Breast epithelium (tissue), 4 donors: ENCODE results near the gene MAST4. TPM values are rescaled to one million over a fixed set of nuclear protein-coding genes. Genes with fewer than 3 reads are reported as not detected.
"Not testable (repeated sequence)": the region's sequence is repeated elsewhere in the genome, so short reads cannot be mapped to it uniquely, and the experiment has no call there.

ENCODE experiments used
- DNase-seq, 2 donors: peaks; one replicate each; pipeline ENCODE4 v3.0.0-alpha.2; 2019; ENCODE audit warnings: low spot score in 2 of 2
- H3K27ac ChIP-seq, 2 donors: fragments of 200-600 bp; sonication (generic) in 1 of 2; one replicate each; pipeline ENCODE4 v1.5.1; 2016 to 2019; ENCODE audit warnings: mild to moderate bottlenecking in 1 of 2
- H3K27me3 ChIP-seq, 2 donors: fragments of 200-600 bp; sonication (generic) in 1 of 2; one replicate each; pipeline versions ENCODE4 v1.5.1 to v1.6.0; 2017 to 2019; ENCODE audit warnings: control low read depth in 1 of 2, mild to moderate bottlenecking in 1 of 2
- H3K36me3 ChIP-seq: fragments of 200-600 bp; one replicate; pipeline ENCODE4 v1.5.1; 2019
- H3K4me1 ChIP-seq, 2 donors: fragments of 200-600 bp; sonication (generic); one replicate each; pipeline ENCODE4 v1.5.1; 2016 to 2019; ENCODE audit warnings: control low read depth in 1 of 2
- H3K4me3 ChIP-seq, 3 donors: fragments of 200-600 bp; sonication (generic); 1 replicate in 2 of 3; 2 replicates in 1 of 3; pipeline ENCODE4 v1.5.1; 2016 to 2019; ENCODE audit warnings: mild to moderate bottlenecking in 3 of 3, moderate library complexity in 2 of 3
- H3K9me3 ChIP-seq, 2 donors: fragments of 200-600 bp; sonication (generic) in 1 of 2; one replicate each; pipeline ENCODE4 v1.5.1; 2016 to 2019; ENCODE audit warnings: control low read depth in 1 of 2
- POLR2A ChIP-seq: fragments of 450-650 bp; IDR thresholded peaks from one replicate; pipeline ENCODE4 v1.6.1; 2016; ENCODE audit warnings: antibody characterized with exemption, mild to moderate bottlenecking, moderate library complexity
- POLR2AphosphoS5 ChIP-seq, 3 donors: sonication (generic); formaldehyde crosslinking; IDR thresholded peaks; one replicate each; pipeline ENCODE4 v1.6.1; 2017; ENCODE audit warnings: antibody characterized with exemption in 3 of 3
- intact Hi-C: fragments of 100-400 bp; cut with DNase I; formaldehyde crosslinking; loops from one replicate; pipeline ENCODE4 v1.15.1; 2023; ENCODE audit warnings: low total_unique reads
- total RNA-seq, 3 donors: library from RNA; depleted of rRNA; stranded (reverse); fragments of >200 nt; gene quantifications; one replicate each; pipeline ENCODE4 v1.1.0, GENCODE V29; 2016
- TF ChIP-seq, protein P1 (sequence below), 3 donors: fragments of 450-650 bp; IDR thresholded peaks; one replicate each; pipeline ENCODE4 v1.5.1; 2016 to 2017; ENCODE audit warnings: antibody characterized with exemption in 3 of 3, mild to moderate bottlenecking in 3 of 3, moderate library complexity in 3 of 3

Gene MAST4
- total RNA-seq, 3 donors from 2014 or later = 28.0 to 61.5 (median 50.1) TPM

DNA sequence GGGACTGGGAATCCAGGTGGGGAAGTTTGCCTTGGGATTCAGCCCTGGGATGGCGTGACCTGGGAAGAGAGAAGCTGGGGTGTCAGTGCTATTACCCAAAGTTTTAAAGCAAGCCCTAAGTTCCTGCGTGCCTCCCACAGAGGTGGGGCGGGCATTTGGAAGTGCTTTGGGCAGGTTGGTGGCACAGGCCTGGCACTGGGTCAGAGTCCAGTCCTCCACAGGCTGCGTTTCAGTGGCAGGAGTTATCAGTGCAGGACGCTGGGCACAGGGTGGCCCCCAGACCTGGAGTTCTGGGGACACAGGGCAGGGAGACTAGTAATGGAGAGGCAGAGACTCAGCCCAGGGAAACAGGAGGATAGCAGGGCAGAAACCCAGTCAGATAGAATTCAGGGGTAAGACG, 147.2 kb downstream of the MAST4 start:
- Histone ChIP-seq H3K27ac (no peak overlapping the region), H3K36me3 (no peaks in the 10 kb centered on the region), H3K4me1 (no peaks in the 10 kb centered on the region), H3K4me3 (no peak overlapping the region), H3K27me3 (no peaks in the 10 kb centered on the region), H3K9me3 (no peaks in the 10 kb centered on the region)
- TF ChIP-seq POLR2AphosphoS5 (IDR thresholded peaks at IDR 0.05) (no peak), POLR2A (no peak)
- TF ChIP-seq, protein P1, sequence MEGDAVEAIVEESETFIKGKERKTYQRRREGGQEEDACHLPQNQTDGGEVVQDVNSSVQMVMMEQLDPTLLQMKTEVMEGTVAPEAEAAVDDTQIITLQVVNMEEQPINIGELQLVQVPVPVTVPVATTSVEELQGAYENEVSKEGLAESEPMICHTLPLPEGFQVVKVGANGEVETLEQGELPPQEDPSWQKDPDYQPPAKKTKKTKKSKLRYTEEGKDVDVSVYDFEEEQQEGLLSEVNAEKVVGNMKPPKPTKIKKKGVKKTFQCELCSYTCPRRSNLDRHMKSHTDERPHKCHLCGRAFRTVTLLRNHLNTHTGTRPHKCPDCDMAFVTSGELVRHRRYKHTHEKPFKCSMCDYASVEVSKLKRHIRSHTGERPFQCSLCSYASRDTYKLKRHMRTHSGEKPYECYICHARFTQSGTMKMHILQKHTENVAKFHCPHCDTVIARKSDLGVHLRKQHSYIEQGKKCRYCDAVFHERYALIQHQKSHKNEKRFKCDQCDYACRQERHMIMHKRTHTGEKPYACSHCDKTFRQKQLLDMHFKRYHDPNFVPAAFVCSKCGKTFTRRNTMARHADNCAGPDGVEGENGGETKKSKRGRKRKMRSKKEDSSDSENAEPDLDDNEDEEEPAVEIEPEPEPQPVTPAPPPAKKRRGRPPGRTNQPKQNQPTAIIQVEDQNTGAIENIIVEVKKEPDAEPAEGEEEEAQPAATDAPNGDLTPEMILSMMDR (IDR thresholded peaks at IDR 0.05) = no peak
- DNase-seq = no peak
- intact Hi-C loops = no loop called here

DNA sequence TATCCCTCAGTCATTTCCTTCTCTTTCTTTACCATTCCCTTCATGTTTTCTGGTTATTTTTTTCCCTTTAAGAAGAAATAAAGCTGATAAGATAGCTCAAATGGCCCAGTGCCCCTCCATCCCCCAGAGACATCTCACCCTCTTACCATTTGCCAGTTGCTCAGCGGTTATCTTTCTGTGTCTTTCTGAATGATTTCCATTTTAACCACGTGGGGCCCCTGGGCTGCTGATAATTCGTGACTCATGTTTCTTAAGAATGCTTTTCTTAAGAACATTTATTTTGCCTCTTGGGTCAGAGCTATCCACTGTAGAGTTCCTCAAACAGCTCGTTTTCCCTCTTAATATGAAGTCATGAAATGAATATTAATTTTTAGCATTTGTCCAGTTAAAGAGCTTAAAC, 147.8 kb downstream of the MAST4 start:
- H3K4me1 ChIP-seq = no peaks in the 10 kb centered on the region
- no peak for DNase-seq
- no peaks in the 10 kb centered on the region for H3K36me3 ChIP-seq
- H3K4me3 ChIP-seq = no peak overlapping the region
- H3K9me3 ChIP-seq = no peaks in the 10 kb centered on the region
- intact Hi-C loops = no loop called here
- H3K27me3 ChIP-seq = no peaks in the 10 kb centered on the region
- TF ChIP-seq POLR2A = no peak
- no peak for TF ChIP-seq POLR2AphosphoS5 (IDR thresholded peaks at IDR 0.05)
- TF ChIP-seq, protein P1 (IDR thresholded peaks at IDR 0.05) = no peak
- H3K27ac ChIP-seq = no peak overlapping the region

DNA sequence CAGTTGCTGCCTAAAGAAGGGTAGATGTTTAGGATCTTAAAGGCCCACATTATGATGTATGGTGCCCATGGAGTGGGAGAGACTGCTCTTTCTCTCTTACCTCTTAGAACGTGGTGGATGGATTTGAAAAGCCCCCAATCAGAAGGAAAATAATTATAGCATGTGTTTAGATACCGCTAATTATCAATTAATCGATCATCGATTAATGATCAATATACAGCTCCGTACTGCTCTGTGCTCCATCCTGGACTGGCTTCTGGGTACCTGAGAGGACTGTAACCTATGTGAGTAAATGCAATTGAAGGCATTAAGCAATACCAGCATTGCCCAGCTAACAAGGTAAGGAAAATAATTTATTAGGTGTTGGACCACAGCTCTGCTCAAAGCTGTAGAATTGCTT, 149.1 kb downstream of the MAST4 start:
- no peak overlapping the region for H3K27ac ChIP-seq
- H3K27me3 ChIP-seq = no peaks in the 10 kb centered on the region
- H3K9me3 ChIP-seq = no peaks in the 10 kb centered on the region
- TF ChIP-seq POLR2AphosphoS5 (IDR thresholded peaks at IDR 0.05) = no peak
- TF ChIP-seq, protein P1 (IDR thresholded peaks at IDR 0.05) = no peak
- no peaks in the 10 kb centered on the region for H3K36me3 ChIP-seq
- no peak overlapping the region for H3K4me3 ChIP-seq
- no peak for DNase-seq
- H3K4me1 ChIP-seq = no peaks in the 10 kb centered on the region
- intact Hi-C loops = no loop called here

GRCh38 chr5:66747607-66748006, 151.4 kb downstream of the MAST4 start:
- DNase-seq = no peak
- Histone ChIP-seq H3K4me3 (no peak overlapping the region), H3K27ac (no peak overlapping the region), H3K9me3 (no peaks in the 10 kb centered on the region), H3K27me3 (no peaks in the 10 kb centered on the region), H3K4me1 (no peaks in the 10 kb centered on the region), H3K36me3 (no peaks in the 10 kb centered on the region)
- intact Hi-C loops = no loop called here
- TF ChIP-seq, protein P1 (IDR thresholded peaks at IDR 0.05) = no peak
- TF ChIP-seq POLR2A = no peak
- TF ChIP-seq POLR2AphosphoS5 (IDR thresholded peaks at IDR 0.05) = no peak

GRCh38 chr5:66752668-66753067, 156.5 kb downstream of the MAST4 start:
- H3K4me1 ChIP-seq, H3K36me3 ChIP-seq, H3K27ac ChIP-seq, DNase-seq, H3K9me3 ChIP-seq, intact Hi-C loops, H3K27me3 ChIP-seq, H3K4me3 ChIP-seq: not testable (repeated sequence)

DNA sequence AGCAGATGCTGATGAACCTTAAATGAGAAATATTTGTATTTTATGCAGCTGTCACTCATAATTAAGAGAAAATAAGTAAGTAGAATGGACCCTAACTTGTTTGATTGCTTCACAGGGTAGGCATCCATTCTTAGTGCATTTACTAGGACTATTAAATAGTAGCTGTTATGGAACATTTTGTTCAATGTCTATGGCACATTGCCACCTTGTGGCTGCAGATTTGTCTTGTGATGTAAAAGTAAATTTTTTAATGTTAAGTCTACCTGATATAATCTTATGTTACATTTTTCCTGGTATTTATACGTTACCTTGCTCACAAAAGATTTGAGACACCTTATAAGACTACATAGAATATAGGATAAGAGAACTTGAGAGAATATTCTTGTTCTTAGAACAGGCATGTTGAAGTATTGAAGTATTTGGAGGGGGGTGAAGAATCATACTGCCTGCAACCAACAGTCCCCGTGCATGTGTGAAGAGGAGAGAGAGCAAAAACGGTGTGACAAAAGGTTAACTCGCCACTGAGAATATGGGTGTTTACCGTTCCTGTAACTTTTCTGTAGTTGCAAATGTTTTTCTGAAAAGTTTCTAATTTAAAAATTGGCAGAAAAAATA, 161.1 kb downstream of the MAST4 start:
- H3K27me3 ChIP-seq = no peaks in the 10 kb centered on the region
- TF ChIP-seq, protein P1 (IDR thresholded peaks at IDR 0.05) = peak in 2 of 3 donors; percentile 23 to 30
- TF ChIP-seq POLR2AphosphoS5 (IDR thresholded peaks at IDR 0.05) = no peak
- DNase-seq = peak in 1 of 2 donors; percentile 31
- intact Hi-C loops = no loop called here
- H3K4me1 ChIP-seq = no peaks in the 10 kb centered on the region
- H3K4me3 ChIP-seq = no peak overlapping the region
- H3K27ac ChIP-seq = no peak overlapping the region
- H3K9me3 ChIP-seq = no peaks in the 10 kb centered on the region
- no peaks in the 10 kb centered on the region for H3K36me3 ChIP-seq
